DND-41 (cell line): ENCODE measurements around the gene TXN.
"Not testable (repeated sequence)": the region's sequence is repeated elsewhere in the genome, so short reads cannot be mapped to it uniquely, and the experiment has no call there.

Experiments used
- EZH2 ChIP-seq: IDR thresholded peaks from 3 replicates; pipeline ENCODE4 v1.6.1; 2012; ENCODE audit warnings: borderline replicate concordance, low read depth, mild to moderate bottlenecking, moderate library complexity, low read length, inconsistent platforms; ENCODE audit not compliant: severe bottlenecking
- TF ChIP-seq, protein P1 (sequence below): IDR thresholded peaks from 2 replicates; pipeline ENCODE4 v1.5.1; 2012; ENCODE audit warnings: borderline replicate concordance, low read length, moderate library complexity, mild to moderate bottlenecking; ENCODE audit not compliant: poor library complexity, severe bottlenecking; ENCODE audit errors: extremely low read depth

DNA sequence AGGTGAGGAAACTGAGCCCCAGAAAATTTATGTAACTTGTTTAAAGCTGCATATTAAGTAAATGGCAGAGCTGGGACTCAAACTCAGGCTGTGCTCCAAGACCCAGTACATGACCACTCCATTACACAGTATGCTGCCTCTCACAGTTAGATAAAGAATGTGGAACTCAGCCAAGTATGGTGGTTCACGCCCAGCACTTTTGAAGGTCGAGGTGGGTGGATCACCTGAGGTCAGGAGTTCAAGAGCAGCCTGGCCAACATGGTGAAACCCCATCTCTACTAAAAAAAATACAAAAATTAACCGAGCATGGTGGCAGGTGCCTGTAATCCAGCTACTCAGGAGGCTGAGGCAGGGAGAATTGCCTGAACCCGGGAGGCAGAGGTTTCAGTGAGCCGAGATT lies 50.7 kb downstream of the TXN start:
- TF ChIP-seq, protein P1, sequence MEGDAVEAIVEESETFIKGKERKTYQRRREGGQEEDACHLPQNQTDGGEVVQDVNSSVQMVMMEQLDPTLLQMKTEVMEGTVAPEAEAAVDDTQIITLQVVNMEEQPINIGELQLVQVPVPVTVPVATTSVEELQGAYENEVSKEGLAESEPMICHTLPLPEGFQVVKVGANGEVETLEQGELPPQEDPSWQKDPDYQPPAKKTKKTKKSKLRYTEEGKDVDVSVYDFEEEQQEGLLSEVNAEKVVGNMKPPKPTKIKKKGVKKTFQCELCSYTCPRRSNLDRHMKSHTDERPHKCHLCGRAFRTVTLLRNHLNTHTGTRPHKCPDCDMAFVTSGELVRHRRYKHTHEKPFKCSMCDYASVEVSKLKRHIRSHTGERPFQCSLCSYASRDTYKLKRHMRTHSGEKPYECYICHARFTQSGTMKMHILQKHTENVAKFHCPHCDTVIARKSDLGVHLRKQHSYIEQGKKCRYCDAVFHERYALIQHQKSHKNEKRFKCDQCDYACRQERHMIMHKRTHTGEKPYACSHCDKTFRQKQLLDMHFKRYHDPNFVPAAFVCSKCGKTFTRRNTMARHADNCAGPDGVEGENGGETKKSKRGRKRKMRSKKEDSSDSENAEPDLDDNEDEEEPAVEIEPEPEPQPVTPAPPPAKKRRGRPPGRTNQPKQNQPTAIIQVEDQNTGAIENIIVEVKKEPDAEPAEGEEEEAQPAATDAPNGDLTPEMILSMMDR, result not testable (repeated sequence)
- not testable (repeated sequence) for TF ChIP-seq EZH2
